Measurements from ENCODE around the gene MGAT5.
"Not testable (repeated sequence)": the region's sequence is repeated elsewhere in the genome, so short reads cannot be mapped to it uniquely, and the experiment has no call there.

MGAT5 gene

GRCh38 chr2:134462791-134463698, 209.2 kb downstream of the MGAT5 start:
- H3K9me3 Mint-ChIP-seq, result no peaks in the 10 kb centered on the region
- no peak overlapping the region for H3K27ac Mint-ChIP-seq
- no peak for DNase-seq
- H3K4me1 Mint-ChIP-seq, result peaks cover 0 to 6% of the 10 kb centered on the region in 2 donors
- H3K4me3 Mint-ChIP-seq, result no peak overlapping the region
- no peaks in the 10 kb centered on the region for H3K27me3 Mint-ChIP-seq
- no peak for ATAC-seq (replicated peaks)
- peaks cover 2 to 8% of the 10 kb centered on the region in 2 donors for H3K36me3 Mint-ChIP-seq

GRCh38 chr2:134463699-134464022, 209.8 kb downstream of the MGAT5 start:
- ATAC-seq (replicated peaks), result no peak
- no peak for DNase-seq
- peaks cover 2 to 8% of the 10 kb centered on the region in 2 donors for H3K36me3 Mint-ChIP-seq
- peaks cover 0 to 6% of the 10 kb centered on the region in 2 donors for H3K4me1 Mint-ChIP-seq
- no peaks in the 10 kb centered on the region for H3K27me3 Mint-ChIP-seq
- H3K27ac Mint-ChIP-seq, result no peak overlapping the region
- H3K4me3 Mint-ChIP-seq, result no peak overlapping the region
- no peaks in the 10 kb centered on the region for H3K9me3 Mint-ChIP-seq

GRCh38 chr2:134465228-134466105, 211.6 kb downstream of the MGAT5 start:
- H3K4me3 Mint-ChIP-seq, result no peak overlapping the region
- H3K27ac Mint-ChIP-seq, result no peak overlapping the region

GRCh38 chr2:134466141-134466540, 212.3 kb downstream of the MGAT5 start:
- no peak overlapping the region for H3K4me3 Mint-ChIP-seq
- H3K9me3 Mint-ChIP-seq, result peaks cover 0 to 1% of the 10 kb centered on the region in 2 donors
- H3K27me3 Mint-ChIP-seq, result no peaks in the 10 kb centered on the region
- no peak for DNase-seq
- H3K4me1 Mint-ChIP-seq, result peaks cover 0 to 4% of the 10 kb centered on the region in 2 donors
- ATAC-seq (replicated peaks), result peak in 1 of 2 donors; percentile 46
- H3K27ac Mint-ChIP-seq, result no peak overlapping the region
- H3K36me3 Mint-ChIP-seq, result no peaks in the 10 kb centered on the region

More at GRCh38 chr2:134465228-134466105, 211.6 kb downstream of the MGAT5 start:
- peaks cover 0 to 4% of the 10 kb centered on the region in 2 donors for H3K4me1 Mint-ChIP-seq
- H3K27me3 Mint-ChIP-seq, result no peaks in the 10 kb centered on the region
- ATAC-seq (replicated peaks), result no peak
- H3K9me3 Mint-ChIP-seq, result no peaks in the 10 kb centered on the region
- DNase-seq, result no peak
- peaks cover 2 to 3% of the 10 kb centered on the region in 2 donors for H3K36me3 Mint-ChIP-seq

- DNase-seq, result no peak
- ATAC-seq (replicated peaks), result no peak
- Mint-ChIP-seq H3K4me1 (no peaks in the 10 kb centered on the region), H3K27me3 (no peaks in the 10 kb centered on the region), H3K4me3 (no peak overlapping the region), H3K27ac (no peak overlapping the region), H3K36me3 (peaks cover 0 to 5% of the 10 kb centered on the region in 2 donors), H3K9me3 (peaks cover under 1 to 4% of the 10 kb centered on the region in 2 donors)
These were observed 214.3 kb downstream of the MGAT5 start for GRCh38 chr2:134468164-134468563.

- Mint-ChIP-seq H3K9me3 (peaks cover 6% of the 10 kb centered on the region in 2 donors), H3K27ac (no peak overlapping the region), H3K36me3 (peaks cover 0 to 9% of the 10 kb centered on the region in 2 donors), H3K4me1 (no peaks in the 10 kb centered on the region), H3K4me3 (no peak overlapping the region), H3K27me3 (no peaks in the 10 kb centered on the region)
- ATAC-seq (replicated peaks), result no peak
- DNase-seq, result no peak
These were observed 214.9 kb downstream of the MGAT5 start for GRCh38 chr2:134468776-134469175.

- Mint-ChIP-seq H3K4me3 (no peak overlapping the region), H3K36me3 (peaks cover 0 to 9% of the 10 kb centered on the region in 2 donors), H3K4me1 (no peaks in the 10 kb centered on the region), H3K27ac (no peak overlapping the region), H3K27me3 (no peaks in the 10 kb centered on the region), H3K9me3 (peaks cover 6% of the 10 kb centered on the region in 2 donors)
- no peak for DNase-seq
- ATAC-seq (replicated peaks), result no peak
These were observed 215.7 kb downstream of the MGAT5 start for GRCh38 chr2:134469516-134470115.

GRCh38 chr2:134470561-134471168, 216.8 kb downstream of the MGAT5 start:
- ATAC-seq (replicated peaks) (no peak), DNase-seq (no peak)
- Mint-ChIP-seq H3K4me1 (no peaks in the 10 kb centered on the region), H3K27ac (no peak overlapping the region), H3K36me3 (peaks cover 0 to 9% of the 10 kb centered on the region in 2 donors), H3K27me3 (no peaks in the 10 kb centered on the region), H3K9me3 (peaks cover 6% of the 10 kb centered on the region in 2 donors), H3K4me3 (no peak overlapping the region)

GRCh38 chr2:134476982-134477381, 223.1 kb downstream of the MGAT5 start:
- not testable (repeated sequence) for H3K27ac Mint-ChIP-seq; H3K9me3 Mint-ChIP-seq; H3K4me1 Mint-ChIP-seq; H3K27me3 Mint-ChIP-seq; H3K4me3 Mint-ChIP-seq; ATAC-seq (replicated peaks); H3K36me3 Mint-ChIP-seq; DNase-seq

- Mint-ChIP-seq H3K27me3 (no peaks in the 10 kb centered on the region), H3K9me3 (peaks cover 0 to 2% of the 10 kb centered on the region in 2 donors), H3K4me1 (no peaks in the 10 kb centered on the region), H3K36me3 (no peaks in the 10 kb centered on the region), H3K4me3 (no peak overlapping the region), H3K27ac (no peak overlapping the region)
- ATAC-seq (replicated peaks), result no peak
- no peak for DNase-seq
These were observed 225.9 kb downstream of the MGAT5 start for GRCh38 chr2:134479696-134480330.

GRCh38 chr2:134482131-134482723, 228.4 kb downstream of the MGAT5 start:
- ATAC-seq (replicated peaks), result no peak
- Mint-ChIP-seq H3K4me1 (no peaks in the 10 kb centered on the region), H3K27ac (no peak overlapping the region)

GRCh38 chr2:134482766-134483340, 229.0 kb downstream of the MGAT5 start:
- Mint-ChIP-seq H3K4me1 (no peaks in the 10 kb centered on the region), H3K9me3 (peaks cover 0 to 2% of the 10 kb centered on the region in 2 donors), H3K27ac (no peak overlapping the region), H3K27me3 (no peaks in the 10 kb centered on the region), H3K4me3 (no peak overlapping the region), H3K36me3 (no peaks in the 10 kb centered on the region)
- no peak for ATAC-seq (replicated peaks)
- DNase-seq, result no peak

More at GRCh38 chr2:134482131-134482723, 228.4 kb downstream of the MGAT5 start:
- H3K36me3 Mint-ChIP-seq, result no peaks in the 10 kb centered on the region
- no peak for DNase-seq
- H3K27me3 Mint-ChIP-seq, result no peaks in the 10 kb centered on the region
- no peak overlapping the region for H3K4me3 Mint-ChIP-seq
- H3K9me3 Mint-ChIP-seq, result peaks cover 0 to 2% of the 10 kb centered on the region in 2 donors
